GM12865 (cell line): Measurements from ENCODE around the gene RAB6B.
"Not testable (repeated sequence)": the region's sequence is repeated elsewhere in the genome, so short reads cannot be mapped to it uniquely, and the experiment has no call there.

Experiments used
- DNase-seq: peaks from one replicate; pipeline ENCODE4 v3.0.0; 2010; ENCODE audit warnings: low read depth
- H3K4me3 ChIP-seq: 2 replicates; pipeline ENCODE4 v1.5.1; 2011; ENCODE audit warnings: mild to moderate bottlenecking, low read depth, low read length, control low read depth
- CTCF ChIP-seq: IDR thresholded peaks from 2 replicates; pipeline ENCODE4 v1.5.1; 2011; ENCODE audit warnings: low read length, control low read depth, low read depth, inconsistent platforms; ENCODE audit not compliant: insufficient read depth; ENCODE audit errors: missing control alignments

Gene RAB6B

GRCh38 chr3:133788024-133788423 is 107.7 kb downstream of the RAB6B start:
- no peak for TF ChIP-seq CTCF
- no peak for DNase-seq
- H3K4me3 ChIP-seq = no peak overlapping the region

GRCh38 chr3:133783762-133784161 is 111.9 kb downstream of the RAB6B start:
- no peak for TF ChIP-seq CTCF
- no peak overlapping the region for H3K4me3 ChIP-seq
- DNase-seq = no peak

GRCh38 chr3:133782454-133782853 is 113.2 kb downstream of the RAB6B start:
- TF ChIP-seq CTCF = no peak
- H3K4me3 ChIP-seq = no peak overlapping the region
- DNase-seq = no peak

- DNase-seq = no peak
- TF ChIP-seq CTCF = no peak
- H3K4me3 ChIP-seq = no peak overlapping the region
Observed at GRCh38 chr3:133781570-133781969, 114.1 kb downstream of the RAB6B start.

- H3K4me3 ChIP-seq, DNase-seq: not testable (repeated sequence)
Observed at GRCh38 chr3:133780756-133781155, 114.9 kb downstream of the RAB6B start.

- no peak overlapping the region for H3K4me3 ChIP-seq
- TF ChIP-seq CTCF = no peak
- DNase-seq = no peak
Observed at GRCh38 chr3:133779626-133780203, 116.0 kb downstream of the RAB6B start.

GRCh38 chr3:133777807-133778568 is 117.7 kb downstream of the RAB6B start:
- TF ChIP-seq CTCF = no peak
- H3K4me3 ChIP-seq = no peak overlapping the region
- no peak for DNase-seq
